IPS-18a (cell line): Measurements from ENCODE around the gene CCDC138.

ENCODE experiments used
- H3K27ac ChIP-seq: one replicate; pipeline ENCODE4 v1.5.1; 2013; ENCODE audit warnings: low read length
- H3K27me3 ChIP-seq: one replicate; pipeline ENCODE4 v1.6.1; 2013; ENCODE audit warnings: mild to moderate bottlenecking, low read length; ENCODE audit not compliant: control insufficient read depth, insufficient read depth
- H3K36me3 ChIP-seq: one replicate; pipeline ENCODE4 v1.6.1; 2013; ENCODE audit warnings: low read depth, low read length; ENCODE audit not compliant: control insufficient read depth
- H3K4me1 ChIP-seq: one replicate; pipeline ENCODE4 v1.6.1; 2013; ENCODE audit warnings: low read depth, low read length; ENCODE audit not compliant: control insufficient read depth
- H3K4me3 ChIP-seq: one replicate; pipeline ENCODE4 v1.5.1; 2013; ENCODE audit warnings: low read length
- H3K9ac ChIP-seq: one replicate; pipeline ENCODE4 v1.6.1; 2013; ENCODE audit warnings: mild to moderate bottlenecking, low read length, moderate library complexity
- H3K9me3 ChIP-seq: one replicate; pipeline ENCODE4 v1.6.1; 2013; ENCODE audit warnings: low read depth, low read length; ENCODE audit not compliant: control insufficient read depth

Gene CCDC138

GRCh38 chr2:108829578-108830310 lies 43.2 kb downstream of the CCDC138 start:
- Histone ChIP-seq H3K4me3 (no peak overlapping the region), H3K9ac (no peak overlapping the region), H3K9me3 (no peaks in the 10 kb centered on the region), H3K4me1 (no peaks in the 10 kb centered on the region), H3K36me3 (peaks cover 10% of the 10 kb centered on the region), H3K27ac (no peak overlapping the region), H3K27me3 (no peaks in the 10 kb centered on the region)

GRCh38 chr2:108833219-108833618 lies 46.6 kb downstream of the CCDC138 start:
- H3K27ac ChIP-seq = no peak overlapping the region
- H3K4me1 ChIP-seq = no peaks in the 10 kb centered on the region
- H3K9me3 ChIP-seq = peaks cover 9% of the 10 kb centered on the region
- no peaks in the 10 kb centered on the region for H3K36me3 ChIP-seq
- H3K4me3 ChIP-seq = no peak overlapping the region
- no peaks in the 10 kb centered on the region for H3K27me3 ChIP-seq
- H3K9ac ChIP-seq = no peak overlapping the region

- no peak overlapping the region for H3K27ac ChIP-seq
- H3K9ac ChIP-seq = no peak overlapping the region
- H3K27me3 ChIP-seq = no peaks in the 10 kb centered on the region
- H3K9me3 ChIP-seq = peaks cover 16% of the 10 kb centered on the region
- no peak overlapping the region for H3K4me3 ChIP-seq
- H3K36me3 ChIP-seq = peaks cover 5% of the 10 kb centered on the region
- H3K4me1 ChIP-seq = no peaks in the 10 kb centered on the region
Observed at GRCh38 chr2:108834620-108835019, 48.0 kb downstream of the CCDC138 start.

- Histone ChIP-seq H3K27me3 (no peaks in the 10 kb centered on the region), H3K4me3 (no peak overlapping the region), H3K9me3 (peaks cover 20% of the 10 kb centered on the region), H3K4me1 (no peaks in the 10 kb centered on the region), H3K9ac (no peak overlapping the region), H3K36me3 (peaks cover 5% of the 10 kb centered on the region), H3K27ac (no peak overlapping the region)
Observed at GRCh38 chr2:108835040-108835439, 48.5 kb downstream of the CCDC138 start.

GRCh38 chr2:108837198-108837597 lies 50.6 kb downstream of the CCDC138 start:
- no peaks in the 10 kb centered on the region for H3K4me1 ChIP-seq
- H3K9me3 ChIP-seq = peaks cover 21% of the 10 kb centered on the region
- no peak overlapping the region for H3K27ac ChIP-seq
- peaks cover 6% of the 10 kb centered on the region for H3K36me3 ChIP-seq
- no peak overlapping the region for H3K9ac ChIP-seq
- H3K27me3 ChIP-seq = no peaks in the 10 kb centered on the region
- H3K4me3 ChIP-seq = no peak overlapping the region

GRCh38 chr2:108841506-108841905 lies 54.9 kb downstream of the CCDC138 start:
- H3K9me3 ChIP-seq = peaks cover 21% of the 10 kb centered on the region
- peaks cover 9% of the 10 kb centered on the region for H3K36me3 ChIP-seq

GRCh38 chr2:108845923-108846322 lies 59.4 kb downstream of the CCDC138 start:
- no peak overlapping the region for H3K9ac ChIP-seq
- H3K9me3 ChIP-seq = no peaks in the 10 kb centered on the region
- peaks cover 11% of the 10 kb centered on the region for H3K36me3 ChIP-seq
- no peak overlapping the region for H3K4me3 ChIP-seq
- no peak overlapping the region for H3K27ac ChIP-seq
- no peaks in the 10 kb centered on the region for H3K4me1 ChIP-seq
- no peaks in the 10 kb centered on the region for H3K27me3 ChIP-seq

More at GRCh38 chr2:108841506-108841905, 54.9 kb downstream of the CCDC138 start:
- no peak overlapping the region for H3K4me3 ChIP-seq
- H3K27me3 ChIP-seq = no peaks in the 10 kb centered on the region
- H3K9ac ChIP-seq = no peak overlapping the region
- H3K27ac ChIP-seq = no peak overlapping the region
- no peaks in the 10 kb centered on the region for H3K4me1 ChIP-seq

GRCh38 chr2:108847000-108847399 lies 60.4 kb downstream of the CCDC138 start:
- peaks cover 17% of the 10 kb centered on the region for H3K36me3 ChIP-seq
- no peak overlapping the region for H3K9ac ChIP-seq
- H3K4me1 ChIP-seq = no peaks in the 10 kb centered on the region
- H3K27ac ChIP-seq = no peak overlapping the region
- no peak overlapping the region for H3K4me3 ChIP-seq
- no peaks in the 10 kb centered on the region for H3K9me3 ChIP-seq
- H3K27me3 ChIP-seq = no peaks in the 10 kb centered on the region

- Histone ChIP-seq H3K9me3 (no peaks in the 10 kb centered on the region), H3K27ac (no peak overlapping the region), H3K4me3 (no peak overlapping the region), H3K4me1 (no peaks in the 10 kb centered on the region), H3K36me3 (peaks cover 18% of the 10 kb centered on the region), H3K27me3 (no peaks in the 10 kb centered on the region), H3K9ac (no peak overlapping the region)
Observed at GRCh38 chr2:108852375-108852774, 65.8 kb downstream of the CCDC138 start.

GRCh38 chr2:108853421-108853820 lies 66.8 kb downstream of the CCDC138 start:
- no peaks in the 10 kb centered on the region for H3K9me3 ChIP-seq
- no peaks in the 10 kb centered on the region for H3K27me3 ChIP-seq
- no peaks in the 10 kb centered on the region for H3K4me1 ChIP-seq
- no peak overlapping the region for H3K9ac ChIP-seq
- peaks cover 15% of the 10 kb centered on the region for H3K36me3 ChIP-seq
- H3K4me3 ChIP-seq = no peak overlapping the region
- no peak overlapping the region for H3K27ac ChIP-seq

GRCh38 chr2:108854484-108854883 lies 67.9 kb downstream of the CCDC138 start:
- Histone ChIP-seq H3K27ac (no peak overlapping the region), H3K4me3 (no peak overlapping the region), H3K9me3 (no peaks in the 10 kb centered on the region), H3K4me1 (no peaks in the 10 kb centered on the region), H3K9ac (no peak overlapping the region), H3K36me3 (peaks cover 15% of the 10 kb centered on the region), H3K27me3 (no peaks in the 10 kb centered on the region)

GRCh38 chr2:108855194-108855593 lies 68.6 kb downstream of the CCDC138 start:
- no peaks in the 10 kb centered on the region for H3K4me1 ChIP-seq
- H3K27me3 ChIP-seq = no peaks in the 10 kb centered on the region
- H3K9ac ChIP-seq = no peak overlapping the region
- no peak overlapping the region for H3K27ac ChIP-seq
- H3K9me3 ChIP-seq = no peaks in the 10 kb centered on the region
- H3K4me3 ChIP-seq = no peak overlapping the region
- H3K36me3 ChIP-seq = peaks cover 15% of the 10 kb centered on the region
